SH-SY5Y (cell line): Measurements from ENCODE around the gene SHROOM2.

Source experiments
- GATA2 ChIP-seq: IDR thresholded peaks from 2 replicates; pipeline ENCODE4 v1.6.1; 2011; ENCODE audit warnings: mild to moderate bottlenecking, low read depth, low read length
- GATA3 ChIP-seq: IDR thresholded peaks from 2 replicates; pipeline ENCODE4 v1.6.1; 2011; ENCODE audit warnings: low read depth, mild to moderate bottlenecking, low read length, moderate library complexity

GRCh38 chrX:9935436-9935835, 149.2 kb downstream of the SHROOM2 start:
- TF ChIP-seq GATA2, result no peak
- no peak for TF ChIP-seq GATA3
